SHP77 treated with DMSO at 0.1 percent for 48 hours (cell line): ENCODE data around the gene CADPS.

Experiments
- DNase-seq: peaks from one replicate; lab custom pipeline; 2025; lab: John Stamatoyannopoulos, UW

The CADPS gene

DNA sequence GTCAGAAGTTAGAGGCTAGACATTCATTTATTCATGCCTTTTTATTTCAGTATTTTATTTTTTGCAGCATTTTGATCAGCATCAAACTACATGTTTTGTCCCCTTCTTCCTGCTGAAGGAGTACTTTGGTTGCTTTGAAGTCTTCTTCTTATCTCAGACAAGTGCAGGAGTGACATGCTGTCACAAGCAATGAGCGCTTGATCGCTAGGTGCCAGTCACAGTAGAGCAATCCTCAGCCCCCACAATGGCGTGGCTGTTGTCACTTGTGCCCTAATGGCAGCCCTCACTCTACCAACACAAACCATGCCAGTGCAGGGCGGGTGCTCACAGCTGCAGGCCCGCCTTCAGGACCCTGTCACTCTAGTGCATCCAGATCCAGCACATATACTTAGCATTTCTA, 317.2 kb downstream of the CADPS start:
- no peak for DNase-seq

DNA sequence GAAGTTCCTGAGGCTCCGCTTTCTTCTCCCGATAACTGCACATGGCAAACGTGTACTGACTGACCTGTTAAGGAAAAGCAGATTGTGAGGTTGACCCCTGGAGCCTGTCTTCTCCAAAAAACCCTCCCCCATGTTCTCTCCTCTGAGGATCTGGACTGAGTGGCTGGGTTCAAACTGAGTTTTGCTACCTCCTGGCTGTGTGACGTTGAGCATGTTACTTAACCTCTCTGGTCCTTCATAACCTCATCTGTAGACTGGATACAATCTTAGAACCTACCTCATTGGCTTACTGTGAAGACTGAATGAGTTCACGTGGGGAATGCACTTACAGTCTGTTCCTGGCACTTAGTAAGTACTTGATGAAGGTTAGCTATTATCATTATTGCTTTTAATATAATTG, 317.8 kb downstream of the CADPS start:
- DNase-seq: no peak

DNA sequence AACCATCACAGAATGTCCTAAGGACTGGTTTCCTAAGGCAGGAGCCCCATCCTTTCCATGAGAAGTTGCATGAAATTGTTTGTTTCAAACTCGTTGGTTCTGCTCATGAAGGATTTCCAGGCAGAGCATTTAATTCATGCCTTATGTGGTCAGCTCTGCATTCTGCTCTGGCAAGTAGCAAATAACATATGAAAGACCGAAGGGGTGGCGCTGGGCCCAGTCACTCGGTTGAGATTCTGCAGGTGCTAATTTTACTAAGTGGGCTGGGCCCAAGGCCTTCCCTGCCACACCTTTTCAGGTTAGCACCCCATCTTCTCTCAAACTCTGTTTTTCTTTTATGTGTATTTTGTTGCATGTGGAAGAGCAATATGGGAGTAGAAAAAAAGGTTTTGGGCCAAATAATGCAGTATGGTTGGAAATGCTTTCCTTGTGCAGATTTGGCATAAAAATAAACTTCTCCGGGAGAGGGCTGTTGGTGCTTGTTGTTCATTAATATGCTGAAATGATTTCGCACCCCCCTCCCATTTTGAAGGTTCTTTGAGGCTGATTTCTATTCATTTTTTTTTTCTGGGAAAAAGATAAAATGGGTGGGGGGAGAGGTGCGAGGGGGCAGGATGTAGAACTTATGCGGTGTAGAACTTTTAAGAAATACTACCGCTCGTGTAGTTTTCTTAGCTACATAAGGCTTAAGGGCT, 318.9 kb downstream of the CADPS start:
- DNase-seq: no peak

DNA sequence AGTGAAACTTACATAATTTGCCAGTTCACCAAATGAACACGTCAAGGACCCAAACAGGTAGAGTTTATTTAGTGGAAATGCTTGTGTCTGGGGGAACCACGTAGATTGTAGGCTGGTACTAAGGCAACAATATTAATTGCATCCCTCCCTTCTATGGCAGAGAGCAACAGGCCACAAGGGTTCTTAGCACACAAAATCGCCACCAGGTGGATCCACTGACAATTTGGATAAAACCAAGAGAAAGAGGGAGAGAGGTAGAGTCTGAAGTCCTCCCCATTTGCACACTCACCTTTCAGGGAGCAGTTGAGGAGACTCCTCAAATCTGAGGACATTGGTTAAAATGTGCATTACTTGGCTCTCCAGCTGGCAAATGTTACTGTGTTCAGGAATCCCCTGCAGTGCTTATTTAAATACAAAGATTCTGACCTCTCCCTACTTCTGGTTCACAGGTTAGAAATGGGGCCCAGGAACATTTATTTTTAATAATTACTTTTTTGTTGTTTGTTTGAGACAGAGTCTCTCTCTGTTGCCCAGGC, 320.9 kb downstream of the CADPS start:
- DNase-seq: no peak

DNA sequence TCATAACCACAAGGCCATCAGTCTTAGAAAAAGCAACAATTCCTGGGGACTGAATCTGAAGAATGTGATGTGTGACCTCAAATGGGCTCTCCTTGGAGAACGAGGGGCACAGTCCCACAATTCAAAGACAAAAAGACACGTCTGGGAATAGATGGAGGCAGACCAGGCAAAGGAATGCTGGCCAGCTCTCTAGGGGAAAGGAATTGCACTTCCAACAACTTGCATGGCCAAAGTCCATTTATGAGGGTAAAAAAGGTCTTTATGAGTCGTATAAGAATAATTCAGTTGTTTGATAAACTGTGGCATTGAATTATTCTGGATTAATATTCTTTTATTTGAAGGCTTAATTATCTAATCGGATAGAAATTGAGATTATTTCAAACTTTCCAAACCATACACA, 321.4 kb downstream of the CADPS start:
- DNase-seq: no peak

DNA sequence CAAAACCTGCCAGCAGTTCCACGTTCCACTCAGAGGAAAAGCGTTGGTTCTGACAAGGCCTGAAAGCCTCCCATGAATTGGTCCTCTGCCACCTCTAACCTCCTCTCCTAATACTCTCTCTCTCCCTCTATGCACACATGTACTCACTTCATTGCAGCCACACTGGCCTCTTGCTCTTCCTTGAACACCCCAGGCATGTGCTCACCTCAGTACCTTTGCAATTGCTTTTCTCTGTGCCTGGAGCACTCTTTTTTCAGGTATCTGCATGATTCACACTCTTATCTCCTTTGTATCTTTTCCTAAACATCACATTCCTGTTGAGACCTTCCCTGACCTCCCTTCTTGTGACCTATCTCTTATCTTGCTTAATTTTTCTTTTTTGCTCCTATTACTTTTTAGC, 323.7 kb downstream of the CADPS start:
- no peak for DNase-seq

DNA sequence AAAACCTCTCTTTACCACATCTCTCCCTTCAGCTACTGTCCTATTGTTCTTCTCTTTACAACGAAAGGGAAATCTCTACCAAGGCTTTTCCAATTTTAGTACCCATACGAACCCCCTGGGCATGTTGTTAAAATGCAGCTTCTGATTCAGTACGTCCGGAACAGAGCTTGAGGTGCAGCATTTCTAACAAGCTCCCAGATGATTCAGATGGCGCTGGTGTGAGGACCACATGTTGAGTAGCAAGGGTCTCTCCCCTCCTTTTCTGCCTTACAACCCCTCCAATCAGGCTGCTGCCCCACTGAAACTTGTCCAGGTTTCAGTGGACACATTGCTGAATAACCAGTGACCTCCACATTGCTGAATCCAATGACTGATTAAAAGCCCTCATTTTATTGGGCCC, 324.8 kb downstream of the CADPS start:
- DNase-seq: no peak

DNA sequence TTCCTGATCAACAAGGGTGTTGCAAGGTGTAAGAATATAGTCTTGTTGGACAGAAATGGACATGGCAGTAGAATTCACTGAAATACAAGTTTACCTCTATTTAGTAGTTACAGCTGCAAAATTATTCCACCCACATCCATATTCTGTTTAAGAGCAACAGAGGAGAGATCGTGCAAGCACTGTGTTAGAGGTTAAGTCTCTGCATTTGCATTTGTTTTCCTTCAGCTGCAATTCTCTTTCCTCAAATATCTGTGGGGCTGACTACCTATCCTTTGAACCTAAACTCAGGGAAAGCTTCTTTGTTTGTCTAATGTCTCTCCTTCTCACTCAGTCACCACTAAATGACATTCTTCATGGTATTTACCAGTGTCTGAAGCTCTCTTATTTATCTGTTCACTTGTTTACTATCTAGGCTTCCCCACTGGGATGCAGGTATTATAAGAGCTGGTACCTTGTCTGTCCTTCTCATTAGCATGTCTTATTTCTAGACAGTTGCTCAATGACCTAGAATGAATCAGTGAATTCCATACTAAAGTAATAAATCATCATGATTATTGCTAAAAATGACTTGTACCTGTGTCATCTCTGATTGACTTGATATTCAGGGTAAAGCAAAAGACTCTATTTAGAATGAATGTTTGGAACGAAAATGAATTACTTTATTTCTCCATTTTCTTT, 326.5 kb downstream of the CADPS start:
- no peak for DNase-seq

DNA sequence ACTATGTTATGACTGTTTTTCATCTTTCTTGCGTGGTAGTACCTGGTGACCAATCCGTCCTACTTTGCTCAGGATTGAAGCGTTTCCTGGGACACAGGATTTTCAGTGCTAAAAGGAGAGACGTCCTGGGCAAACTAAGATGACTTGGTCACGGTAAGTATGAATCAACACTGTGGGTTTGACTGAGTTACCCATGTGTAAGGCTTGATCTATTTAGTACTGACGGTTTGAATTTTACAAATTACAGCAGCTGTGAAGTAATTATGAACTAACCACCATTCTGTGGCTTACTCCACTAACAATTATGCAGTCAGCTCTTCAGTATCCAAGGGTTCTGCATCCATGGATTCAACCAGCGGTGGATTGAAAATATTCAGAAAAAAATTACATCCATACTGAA, 328.9 kb downstream of the CADPS start:
- no peak for DNase-seq

DNA sequence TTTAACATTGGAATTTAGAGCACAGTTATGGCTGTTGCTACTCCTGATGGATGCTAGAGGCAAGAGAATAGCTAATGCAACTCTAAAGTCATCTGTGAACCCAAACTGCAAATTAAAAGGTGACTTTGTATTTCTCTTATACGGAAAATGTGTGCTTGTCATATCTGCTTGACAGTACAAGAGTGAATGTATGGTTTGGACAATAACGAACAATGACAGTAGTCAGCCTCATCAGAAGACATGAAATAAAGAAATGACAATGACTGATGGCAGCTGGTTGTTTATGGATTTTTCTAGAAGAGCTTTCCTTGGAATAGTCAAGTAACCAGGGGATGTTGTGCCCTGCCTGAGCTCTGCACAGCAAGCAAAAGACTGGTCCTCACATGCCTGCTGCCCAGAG, 333.0 kb downstream of the CADPS start:
- DNase-seq: no peak

DNA sequence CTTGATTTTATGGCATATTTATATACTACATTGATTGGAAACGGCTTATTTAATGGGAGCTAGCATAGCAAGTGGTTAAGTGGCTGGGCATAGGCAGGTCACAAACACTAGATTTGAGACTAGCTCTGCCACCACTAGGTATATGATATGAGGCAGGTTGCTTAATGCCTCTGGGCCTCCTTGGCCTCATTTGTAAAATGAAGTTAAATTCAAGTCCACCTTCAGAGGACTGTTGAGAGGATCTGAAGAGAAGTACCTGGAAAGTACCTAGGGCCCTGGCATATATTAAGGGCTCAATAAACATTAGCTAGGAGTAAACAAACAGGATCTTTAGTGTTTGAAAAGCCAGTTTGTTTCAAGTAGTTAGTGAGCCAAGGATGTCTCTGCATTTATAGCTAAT, 335.5 kb downstream of the CADPS start:
- no peak for DNase-seq

DNA sequence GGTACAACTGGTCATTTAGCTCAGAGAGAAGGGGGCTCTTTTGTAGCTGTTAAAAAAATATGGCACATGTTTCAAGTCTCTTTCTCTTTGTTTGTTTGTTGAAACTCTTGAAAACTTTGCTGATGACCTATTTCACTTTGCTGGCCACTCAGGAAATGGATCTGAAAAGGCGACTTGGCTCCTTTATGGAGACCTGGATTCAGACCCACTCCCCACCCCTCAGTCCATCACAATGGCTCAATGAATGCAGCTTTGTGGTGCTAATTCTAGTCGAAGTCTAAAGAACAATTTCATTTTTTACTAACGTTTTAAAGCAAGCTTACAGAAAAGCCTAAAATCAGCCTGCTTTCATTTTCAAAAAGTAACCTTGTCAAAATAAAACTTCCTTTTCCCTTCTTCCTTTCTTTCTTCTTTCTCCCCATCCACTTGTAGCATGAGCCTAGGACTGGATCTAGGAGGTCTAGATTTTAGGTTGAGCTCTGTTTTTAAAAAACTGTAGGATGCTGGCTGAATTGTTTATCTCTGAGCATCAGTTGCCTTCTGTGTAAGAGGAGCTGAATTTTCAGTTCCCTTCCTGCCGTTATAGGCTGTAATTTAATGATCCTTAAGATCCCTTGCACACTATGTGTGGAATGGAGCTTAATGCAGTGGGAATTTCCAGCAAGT, 336.4 kb downstream of the CADPS start:
- no peak for DNase-seq

DNA sequence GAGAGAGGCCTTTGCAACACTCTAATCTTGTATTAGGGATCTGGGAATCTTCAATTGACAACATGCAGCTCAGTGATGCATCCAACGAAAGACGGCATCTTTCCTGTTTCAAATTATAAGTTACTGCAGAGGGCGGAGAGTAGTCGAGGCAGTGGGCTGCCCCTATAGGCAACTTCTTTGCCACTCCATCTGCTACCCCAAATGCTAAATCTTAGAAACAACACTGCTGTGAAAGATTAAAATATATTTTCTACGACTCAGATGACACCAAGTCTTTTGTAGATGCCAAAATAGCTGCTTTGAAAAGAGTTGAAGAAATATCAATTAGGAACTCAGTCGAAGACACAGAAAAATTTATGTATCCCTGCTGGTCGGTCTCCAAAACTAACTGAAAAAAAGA, 340.9 kb downstream of the CADPS start:
- DNase-seq: no peak

DNA sequence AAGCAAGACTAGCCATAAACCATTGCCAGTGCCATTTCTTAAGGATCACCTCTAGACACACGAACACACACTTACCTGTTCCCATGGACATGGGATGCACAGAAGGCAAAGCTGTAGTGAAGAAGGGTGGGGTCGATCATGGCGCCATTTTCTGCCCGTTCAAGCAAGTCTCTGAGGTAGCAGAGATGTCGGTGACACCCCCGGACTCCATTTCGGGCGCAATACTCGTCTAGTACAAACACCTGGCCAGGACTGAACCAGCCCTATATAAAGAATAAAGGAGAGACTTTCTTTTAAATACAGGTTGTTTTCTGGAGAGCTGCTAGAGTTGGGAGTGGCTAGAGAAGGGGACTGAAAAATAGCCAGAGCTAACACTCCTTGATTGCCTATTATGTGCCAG, 342.4 kb downstream of the CADPS start:
- DNase-seq: no peak

DNA sequence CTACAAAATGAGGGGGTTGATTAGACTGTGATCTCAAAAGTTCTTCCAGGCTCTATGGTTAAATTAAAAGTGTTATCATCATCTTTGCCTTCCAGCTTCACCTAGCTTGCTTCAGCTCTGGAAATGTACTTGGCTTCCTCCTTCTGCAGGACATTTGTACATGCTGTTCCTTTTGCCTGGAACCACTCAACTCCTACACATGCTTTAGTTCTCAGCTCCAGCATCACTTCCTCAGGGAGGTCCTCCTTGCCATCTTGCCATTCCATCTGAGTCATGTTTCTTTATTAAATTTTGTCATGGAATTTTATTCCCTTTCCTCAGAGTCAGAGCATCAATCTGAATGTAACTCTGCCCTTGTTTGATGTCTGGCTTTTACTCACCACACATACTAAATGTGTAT, 343.2 kb downstream of the CADPS start:
- no peak for DNase-seq

DNA sequence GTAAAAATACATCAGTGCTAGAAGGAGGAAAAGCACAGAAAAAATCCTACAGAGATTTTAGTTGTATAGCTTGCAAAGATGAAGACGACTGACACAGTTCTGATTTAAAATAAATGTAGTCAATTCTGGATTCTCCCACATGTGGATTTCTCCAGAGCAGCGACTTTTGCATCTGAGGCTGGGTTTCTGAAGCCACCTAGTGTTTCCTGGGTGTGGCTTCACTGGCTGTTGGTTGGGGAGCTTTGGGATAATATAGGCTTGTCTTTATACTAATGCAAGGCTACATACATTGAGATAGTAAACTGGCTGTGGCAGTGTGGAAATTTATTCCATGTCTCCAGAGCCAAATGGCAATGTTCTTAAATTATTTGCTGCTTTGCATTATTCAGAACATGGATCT, 343.7 kb downstream of the CADPS start:
- no peak for DNase-seq

DNA sequence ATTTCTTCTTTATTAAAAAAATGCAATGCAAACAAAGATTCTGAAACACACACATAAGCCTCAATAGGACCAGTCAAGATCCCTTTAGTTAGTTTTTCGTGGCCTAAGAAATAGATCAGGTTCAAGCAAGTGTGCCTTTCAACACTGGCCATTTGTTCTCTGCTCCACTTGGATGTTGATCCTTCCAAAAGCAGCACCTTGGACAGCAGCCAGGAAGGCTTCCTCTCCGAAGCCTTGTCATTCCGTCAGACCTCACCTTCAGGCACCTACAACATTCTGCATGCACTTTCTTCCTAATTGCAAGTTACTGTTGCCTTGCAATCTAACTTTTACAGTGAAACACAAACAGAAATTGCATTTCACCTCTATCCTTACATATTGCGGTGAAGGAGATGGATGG, 346.0 kb downstream of the CADPS start:
- no peak for DNase-seq

DNA sequence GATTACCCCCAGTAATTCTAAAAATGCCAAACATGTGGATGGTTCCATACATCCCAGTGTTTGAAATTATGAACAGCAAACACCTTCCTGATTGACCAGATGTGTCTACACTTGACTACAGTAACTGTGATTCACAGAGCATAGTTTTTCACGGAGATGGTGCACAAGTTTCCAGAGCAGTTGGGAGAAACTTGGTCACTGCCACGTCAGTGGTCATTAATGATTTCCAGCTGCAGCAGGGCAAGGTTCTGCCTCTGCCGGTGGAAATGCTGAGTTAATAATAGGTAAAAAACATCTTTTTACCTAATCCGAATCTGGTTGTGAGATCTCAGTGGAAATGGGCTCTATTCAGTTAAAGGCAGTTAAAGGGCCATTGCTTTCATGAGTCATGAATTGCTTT, 347.7 kb downstream of the CADPS start:
- no peak for DNase-seq

DNA sequence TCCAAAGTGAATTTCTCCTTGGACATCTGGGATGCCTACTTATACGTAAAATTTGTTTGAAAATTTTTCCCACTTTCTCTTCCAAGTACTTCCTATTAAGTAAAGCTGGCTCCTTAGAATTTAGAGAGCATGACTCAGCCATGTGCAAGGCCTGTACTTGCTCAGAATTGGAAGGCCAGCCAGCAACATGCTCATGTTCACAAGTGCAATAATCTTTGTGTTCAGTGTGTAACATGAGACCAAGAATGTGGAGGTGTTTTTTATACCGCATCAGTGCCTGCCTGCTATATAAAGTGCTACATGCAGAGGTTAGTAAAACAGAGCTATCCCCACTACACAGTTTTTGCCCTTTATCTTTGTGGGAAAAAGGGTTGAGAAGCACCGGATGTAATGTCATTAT, 349.9 kb downstream of the CADPS start:
- no peak for DNase-seq

DNA sequence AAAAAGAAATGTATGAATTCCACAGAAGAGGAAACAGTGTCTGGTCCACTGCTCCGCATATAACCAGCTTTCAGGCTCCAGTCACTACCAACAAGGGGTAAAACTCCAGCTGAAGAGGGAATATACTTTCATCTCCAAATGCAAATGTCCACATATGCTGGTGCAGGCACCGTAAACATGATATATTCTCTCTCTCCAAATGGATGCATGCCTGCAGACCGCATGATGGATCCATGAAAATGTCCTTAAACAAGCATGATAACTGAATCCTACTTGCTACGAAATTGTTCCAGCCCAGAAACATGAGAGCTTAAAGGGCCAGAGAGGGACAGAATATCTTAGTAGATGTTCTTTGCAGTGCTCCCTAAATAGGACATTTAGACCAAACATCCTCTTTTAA, 351.5 kb downstream of the CADPS start:
- DNase-seq: no peak

DNA sequence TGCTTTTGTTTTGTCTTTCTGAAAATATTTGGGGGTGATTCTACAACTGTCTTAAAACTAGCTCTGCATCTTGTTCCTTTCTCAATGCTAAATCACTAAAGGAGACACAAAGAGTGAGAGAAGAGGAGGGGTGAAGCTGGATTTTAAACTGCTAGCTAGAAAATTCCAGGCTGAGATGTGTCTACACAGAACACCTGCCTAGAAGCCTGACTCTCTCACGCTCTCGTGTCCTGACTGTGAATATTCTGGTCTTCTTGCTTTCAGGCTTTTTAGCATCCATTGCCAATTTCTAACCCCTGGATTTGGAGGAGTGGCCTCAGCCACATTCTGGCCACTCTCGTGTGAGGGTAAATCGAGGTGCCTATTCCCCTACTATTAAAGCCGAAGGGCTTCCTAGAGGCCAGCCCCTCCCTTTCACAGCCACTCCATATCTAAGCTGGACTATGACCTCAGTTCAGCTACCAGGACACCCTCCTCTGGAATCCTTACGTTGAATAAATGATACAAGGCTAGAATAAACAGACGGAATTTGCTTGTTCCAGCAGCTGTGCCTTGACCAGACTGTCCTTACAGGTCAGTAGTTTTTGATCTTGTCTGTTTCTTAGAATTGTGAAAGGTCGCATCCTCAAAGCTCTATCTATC, 353.6 kb downstream of the CADPS start:
- DNase-seq: no peak

DNA sequence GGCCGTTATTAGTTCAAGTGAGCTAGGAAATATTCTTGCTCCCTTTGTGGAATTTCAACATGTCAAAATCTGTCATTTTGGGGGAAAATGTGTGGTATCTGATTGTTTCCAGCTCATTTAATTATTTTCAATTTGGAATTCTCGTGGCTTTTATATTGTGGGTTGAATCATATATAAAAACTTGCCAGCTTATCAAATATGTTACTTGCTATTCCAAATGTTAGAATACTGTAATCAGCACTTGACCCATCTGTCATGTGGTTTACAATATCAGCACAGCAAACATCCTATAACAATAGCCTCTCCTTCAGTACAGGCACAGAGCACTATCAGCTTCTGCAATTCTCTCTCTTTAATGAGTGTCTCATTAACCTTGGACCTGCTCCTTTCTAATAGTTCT, 371.7 kb downstream of the CADPS start:
- no peak for DNase-seq
